HG03432 (cell line): ENCODE results near the gene NPC2.
"Not testable (repeated sequence)": the region's sequence is repeated elsewhere in the genome, so short reads cannot be mapped to it uniquely, and the experiment has no call there.

Source experiments
- ATAC-seq: cut with Tn5 transposase; IDR thresholded peaks from one replicate; pipeline ENCODE4 v1.9.1; 2021; ENCODE audit warnings: mild to moderate bottlenecking, moderate library complexity; ENCODE audit not compliant: unreplicated experiment

Gene NPC2

DNA sequence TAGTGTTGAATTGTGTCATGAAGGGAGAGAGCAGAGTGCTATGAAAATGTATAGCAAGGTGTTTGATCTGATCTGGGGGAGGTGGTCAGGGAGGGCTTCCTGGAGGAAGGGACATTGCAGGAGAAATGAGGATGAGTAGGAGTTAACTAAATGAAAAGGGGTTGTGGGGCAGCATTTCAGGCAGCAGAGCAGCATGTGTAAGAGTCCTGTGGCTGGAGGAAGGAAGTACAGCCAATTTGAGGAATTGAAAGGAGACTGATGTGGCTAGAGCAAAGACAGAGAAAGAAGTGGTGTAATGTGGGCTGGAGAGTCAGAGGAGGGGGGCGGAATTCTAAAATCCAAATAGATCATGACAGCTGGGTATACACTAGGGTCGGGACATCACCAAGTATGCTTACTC, 20.5 kb downstream of the NPC2 start:
- ATAC-seq, result no peak

DNA sequence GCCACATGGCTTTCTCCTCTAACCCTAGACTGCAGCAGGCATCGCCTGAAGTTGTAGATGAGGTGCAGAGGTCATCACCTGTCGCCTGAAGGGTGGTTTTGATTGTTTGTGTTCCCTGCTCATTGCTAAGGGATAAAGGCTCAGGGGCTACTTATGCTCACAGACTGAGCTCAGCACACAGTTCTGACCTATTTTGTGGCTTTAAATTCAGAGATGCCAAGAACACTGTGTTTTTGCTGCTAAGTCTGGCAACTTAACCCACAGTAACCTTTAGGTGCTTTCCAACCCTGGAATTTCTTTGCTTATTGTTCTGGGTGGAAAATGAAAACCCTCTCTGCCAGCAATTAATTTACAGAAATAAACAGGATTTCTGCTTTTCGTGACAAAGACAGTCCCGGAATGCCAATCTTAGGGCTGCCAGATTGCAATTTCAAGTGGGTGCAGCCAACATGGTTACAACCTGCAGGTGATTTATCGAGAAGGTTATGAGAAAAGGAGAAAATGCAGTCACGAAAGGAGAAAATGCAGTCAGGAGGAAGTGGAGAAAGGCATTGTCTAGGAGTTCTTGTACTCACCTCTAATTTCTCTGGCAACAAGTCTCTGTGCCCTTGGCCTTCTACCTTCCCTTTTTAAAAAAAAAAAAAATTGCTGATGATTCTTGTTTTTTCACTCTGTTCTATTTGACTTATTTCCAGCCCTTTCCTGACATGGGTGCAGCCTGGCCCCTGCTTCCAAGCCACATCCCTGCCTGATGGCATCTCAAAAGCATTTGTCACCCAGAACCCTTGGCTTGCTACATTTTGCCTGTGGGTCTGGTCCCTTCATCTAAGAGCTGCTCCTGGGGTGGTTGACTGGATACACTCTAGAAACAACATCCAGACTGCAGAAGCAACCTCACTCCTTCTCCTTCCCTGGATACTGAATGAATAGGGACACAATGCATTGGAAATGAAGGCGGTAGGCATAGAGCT, 23.3 kb downstream of the NPC2 start:
- no peak for ATAC-seq

DNA sequence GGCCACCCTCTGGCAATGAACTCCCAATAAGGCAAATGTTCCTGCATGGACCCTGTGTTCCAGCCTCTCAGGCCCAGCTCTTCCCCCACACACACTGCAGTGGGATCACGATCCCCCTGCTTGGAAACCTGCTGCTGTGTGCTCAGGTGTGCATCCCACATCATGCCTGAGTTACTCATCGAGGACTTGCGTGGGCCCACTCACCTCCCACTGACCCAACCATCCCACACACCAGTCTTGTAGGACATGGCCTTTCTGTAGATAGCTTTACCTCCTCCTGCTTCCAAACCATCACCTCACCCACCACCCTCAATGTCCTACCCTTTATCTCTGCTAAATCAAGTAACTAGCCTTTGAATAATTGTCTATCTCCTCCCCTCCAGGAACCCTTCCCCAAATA, 24.6 kb downstream of the NPC2 start:
- no peak for ATAC-seq

DNA sequence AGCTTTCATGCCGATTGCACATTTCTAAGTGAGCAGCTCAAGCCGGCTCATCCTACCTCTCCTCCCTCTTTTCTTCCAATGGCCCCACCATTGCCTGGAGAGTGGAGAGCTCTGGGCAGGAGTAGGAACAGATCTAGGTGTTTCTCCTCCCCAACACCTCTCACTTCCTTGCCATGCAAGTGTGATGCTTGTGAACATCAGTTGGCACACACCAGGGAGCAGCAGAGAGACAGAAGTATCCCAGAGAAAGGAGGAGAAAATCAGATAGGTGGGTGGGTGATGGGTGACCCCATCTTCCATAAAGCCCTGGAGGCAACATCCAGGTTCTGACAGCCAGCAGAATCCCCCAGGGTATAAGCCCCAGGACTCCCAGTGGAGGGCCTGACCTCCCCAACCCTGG, 27.8 kb downstream of the NPC2 start:
- ATAC-seq, result no peak

DNA sequence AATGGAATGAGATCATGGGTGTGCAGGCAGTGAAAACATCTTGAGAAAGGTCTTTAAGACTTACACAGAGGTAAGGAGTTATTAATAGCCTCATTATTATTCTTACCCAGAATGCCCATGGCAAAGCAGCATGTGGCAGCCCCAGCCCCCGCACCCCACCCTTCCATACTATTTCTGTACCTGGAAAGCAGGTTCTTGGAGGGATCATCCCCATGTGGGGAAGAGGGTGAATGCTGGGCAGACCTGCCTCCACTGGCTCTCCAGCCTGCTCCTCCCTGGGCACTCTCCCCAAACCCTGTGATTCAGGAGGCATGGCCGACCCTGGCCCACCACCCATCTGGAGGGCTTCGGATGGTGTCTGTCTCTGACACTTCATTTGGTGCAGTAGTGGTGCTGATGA, 28.3 kb downstream of the NPC2 start:
- no peak for ATAC-seq

DNA sequence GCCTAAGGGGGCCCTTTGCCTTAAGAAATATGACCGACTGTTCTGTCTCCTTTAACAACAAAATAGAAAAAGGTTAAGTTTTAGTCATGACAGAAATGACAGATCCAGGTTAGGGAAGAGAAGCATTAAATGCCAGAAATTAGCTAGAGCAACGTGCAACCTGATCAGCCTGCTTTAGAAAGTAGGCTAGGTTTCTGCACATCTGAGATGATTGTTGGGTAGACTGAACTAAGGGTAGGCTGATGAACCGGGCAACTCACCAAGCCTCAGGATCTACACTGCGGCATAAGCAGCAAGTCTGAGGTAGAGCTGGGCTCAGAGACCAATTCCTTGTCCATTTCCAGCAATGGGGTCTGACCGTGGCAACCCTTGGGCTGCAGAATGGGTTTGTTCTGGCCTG, 29.4 kb downstream of the NPC2 start:
- no peak for ATAC-seq

DNA sequence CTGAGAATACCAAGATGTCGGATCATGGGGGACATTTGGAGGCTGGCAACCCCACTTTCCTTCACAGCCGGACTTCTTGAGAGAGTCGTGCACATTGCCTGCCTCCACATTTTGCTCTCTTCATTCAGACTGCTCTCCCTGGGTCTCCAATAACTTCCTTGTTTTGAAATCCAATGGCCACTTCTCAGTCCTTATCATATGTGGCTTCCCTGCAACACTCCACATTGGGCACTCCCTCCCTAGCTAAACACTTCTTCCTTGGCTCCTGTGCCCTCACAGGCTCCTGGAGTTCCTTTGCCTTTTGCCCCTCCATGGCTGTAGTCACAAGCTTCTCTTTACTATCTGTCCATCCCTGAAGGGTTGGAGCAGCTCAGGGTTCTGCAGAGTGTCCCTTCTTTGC, 30.1 kb downstream of the NPC2 start:
- no peak for ATAC-seq

DNA sequence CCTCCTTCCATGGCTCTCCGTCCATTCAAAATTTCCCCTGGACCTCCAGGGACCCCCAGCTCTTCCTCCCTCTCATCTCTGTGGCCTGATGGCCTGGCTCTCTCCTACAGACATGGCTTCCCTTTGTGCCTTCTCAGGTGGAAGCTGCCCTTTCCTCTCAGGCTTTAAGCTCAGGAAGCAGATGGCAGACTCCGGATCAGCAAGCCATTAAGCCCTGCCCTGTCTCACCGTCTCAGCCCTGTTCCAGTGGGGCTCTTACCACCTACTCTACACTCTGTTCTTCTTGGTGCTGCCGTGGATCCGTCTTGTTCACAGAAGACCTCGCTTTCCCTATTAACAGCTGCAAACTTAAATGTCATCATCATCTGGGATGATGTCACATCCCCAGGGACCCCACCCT, 33.1 kb downstream of the NPC2 start:
- ATAC-seq, result no peak

DNA sequence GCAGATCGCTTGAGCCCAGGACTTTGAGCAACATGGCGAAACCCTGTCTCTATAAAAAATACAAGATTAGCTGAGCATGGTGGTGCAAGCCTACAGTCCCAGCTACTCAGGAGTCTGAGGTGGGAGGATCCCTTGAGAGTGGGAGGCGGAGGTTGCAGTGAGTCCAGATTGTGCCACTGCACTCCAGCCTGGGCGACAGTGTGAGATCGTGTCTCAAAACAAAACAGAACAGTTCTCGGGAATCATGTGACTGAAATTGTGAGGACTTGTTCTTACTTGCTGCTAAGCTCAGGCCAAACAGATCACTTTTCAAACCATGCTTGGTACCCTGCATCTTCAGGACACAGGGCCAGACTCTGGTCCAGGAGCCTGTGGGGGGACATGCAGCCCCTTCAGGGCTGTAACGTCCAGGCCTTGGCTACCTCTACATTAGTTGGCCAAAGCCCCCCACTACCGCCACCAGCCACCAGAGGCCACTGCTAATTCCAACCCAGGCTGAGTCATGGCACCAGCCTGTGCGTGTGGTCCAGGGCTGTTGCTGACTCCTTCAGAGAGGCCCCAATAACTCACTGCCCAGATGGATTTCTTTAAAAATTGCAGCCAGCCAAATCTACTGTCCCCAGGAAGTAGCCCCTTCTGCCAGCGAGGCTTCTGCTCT, 33.7 kb downstream of the NPC2 start:
- ATAC-seq, result no peak

DNA sequence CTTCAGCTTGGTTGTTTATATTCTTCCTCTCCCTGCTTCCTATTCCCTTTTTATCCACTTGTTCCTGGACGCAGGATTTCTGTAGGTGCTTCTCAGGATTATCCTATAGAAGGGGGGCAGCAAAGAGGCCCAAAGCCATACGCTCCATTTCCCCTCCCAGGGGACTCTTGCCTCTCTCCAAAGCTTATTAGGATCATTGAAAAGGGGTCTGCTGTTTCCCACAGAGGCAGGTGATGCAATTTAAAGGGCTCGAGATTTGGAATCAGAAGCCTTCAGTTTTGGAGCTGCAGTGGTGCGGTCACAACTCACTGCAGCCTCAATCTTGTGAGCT, 35.6 kb downstream of the NPC2 start:
- no peak for ATAC-seq

DNA sequence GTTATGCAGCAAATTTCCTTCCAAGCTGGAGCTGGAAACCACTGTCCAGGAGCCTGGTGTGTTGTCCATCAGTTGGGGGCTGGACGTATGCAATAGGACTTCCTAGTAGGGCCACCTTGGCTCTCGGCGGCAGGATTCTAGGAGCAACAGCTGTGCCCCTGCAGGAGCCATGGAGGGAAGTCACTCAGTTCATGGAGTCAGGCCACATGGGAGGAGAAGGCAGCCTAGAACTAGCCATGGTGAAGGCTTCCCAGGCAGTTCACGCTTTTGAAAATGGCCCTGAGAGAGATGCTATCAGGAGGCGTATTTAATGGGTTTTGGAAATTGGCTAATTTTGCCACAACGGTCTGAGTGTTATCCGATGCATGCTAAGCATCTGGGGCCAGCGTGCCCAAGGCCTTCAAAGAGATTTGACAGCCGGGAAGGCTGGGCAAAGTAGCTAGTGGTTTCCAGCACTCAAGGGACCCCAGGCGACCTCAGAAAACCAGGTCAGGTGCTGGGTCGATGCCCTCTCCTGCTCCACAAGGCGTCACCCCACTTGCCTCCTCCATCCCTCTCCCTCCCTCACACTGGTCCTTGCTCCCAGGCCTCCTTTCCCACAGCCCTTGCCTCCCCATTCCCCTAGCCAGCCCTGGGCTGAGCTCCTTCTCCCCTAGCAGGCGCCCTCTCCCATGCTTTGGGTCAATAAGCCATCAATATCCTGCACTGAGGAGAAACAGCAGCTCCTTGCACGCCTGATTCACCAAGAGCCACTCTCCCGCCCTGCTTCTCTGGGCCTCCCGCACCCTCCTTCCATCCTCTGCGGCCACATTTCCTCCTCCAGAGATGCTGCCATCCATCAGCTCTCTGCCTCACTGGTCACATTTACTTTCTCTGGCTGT, 36.2 kb downstream of the NPC2 start:
- ATAC-seq, result no peak

DNA sequence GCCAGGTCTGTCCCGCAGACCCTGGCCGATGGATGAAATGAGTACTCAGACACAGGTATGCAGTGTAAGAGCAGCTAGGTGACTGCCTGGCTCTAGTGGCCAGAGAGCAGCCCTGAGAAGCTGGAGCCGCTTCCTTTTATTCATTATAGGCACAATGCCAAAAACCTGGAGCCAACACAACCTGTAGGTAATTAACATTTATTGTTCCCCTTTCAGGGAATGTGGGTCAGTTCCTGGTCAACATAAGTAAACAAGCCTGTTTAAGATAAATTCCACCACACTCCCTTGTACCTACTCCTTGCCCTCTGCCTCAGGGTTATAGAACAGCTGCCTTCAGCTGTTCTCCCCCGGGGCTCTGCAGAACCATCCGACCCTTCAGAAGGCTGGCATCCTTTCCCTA, 38.7 kb downstream of the NPC2 start:
- ATAC-seq, result not testable (repeated sequence)

DNA sequence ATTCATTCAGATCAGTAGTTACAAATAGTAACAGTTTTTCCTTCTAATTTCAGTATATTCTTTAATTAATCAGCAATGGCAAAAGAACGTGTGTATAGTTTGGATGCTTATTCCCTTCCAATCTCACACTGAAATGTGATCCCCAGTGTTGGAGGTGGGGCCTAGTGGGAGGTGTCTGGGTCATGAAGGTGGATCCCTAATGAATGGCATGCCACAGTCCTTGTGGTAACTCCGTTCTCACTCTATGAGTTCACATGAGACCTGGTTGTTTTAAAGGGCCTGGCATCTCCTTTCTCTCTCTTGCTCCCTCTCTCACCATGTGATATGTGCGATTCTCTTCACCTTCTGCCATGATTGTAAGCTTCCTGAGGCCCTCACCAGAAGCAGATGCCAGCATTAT, 48.2 kb downstream of the NPC2 start:
- ATAC-seq, result no peak

DNA sequence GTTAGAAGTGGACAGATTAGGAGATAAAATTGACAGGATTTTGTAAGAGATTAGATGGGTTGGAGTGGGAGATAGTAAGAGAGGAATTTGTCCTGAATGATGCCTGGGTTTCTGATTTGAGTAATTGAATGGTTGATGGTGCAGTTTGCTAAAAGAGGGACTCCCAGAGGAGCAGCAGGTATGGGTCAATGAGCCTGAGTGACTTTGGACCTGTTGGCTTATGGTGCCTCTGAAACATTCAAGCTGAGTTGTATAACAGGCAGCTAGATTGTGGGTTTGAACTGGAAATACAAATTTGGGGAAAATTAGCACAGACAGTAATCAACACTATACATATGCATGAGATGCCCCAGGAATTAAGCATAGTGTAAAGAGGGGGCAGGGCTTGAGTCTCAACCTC, 50.3 kb downstream of the NPC2 start:
- ATAC-seq, result no peak

DNA sequence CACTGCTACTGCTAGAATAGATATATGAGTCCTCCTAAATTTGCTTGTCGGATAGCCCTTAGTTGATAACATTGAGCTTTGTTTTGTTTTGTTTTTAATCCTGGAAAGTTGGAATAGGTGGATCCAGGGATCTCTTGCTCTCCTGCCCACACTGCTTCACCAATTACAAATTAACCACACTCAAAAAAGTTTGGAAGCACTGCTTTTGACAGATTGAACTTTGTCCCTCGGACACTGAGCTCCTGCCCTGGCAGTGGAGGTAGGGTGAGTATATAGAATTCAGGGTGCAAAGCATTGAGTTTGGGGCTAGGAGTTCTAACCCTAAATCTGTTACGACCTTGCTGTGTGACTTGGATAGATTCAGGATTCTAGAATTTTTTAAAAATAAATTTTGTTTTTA, 52.0 kb downstream of the NPC2 start:
- ATAC-seq, result no peak

DNA sequence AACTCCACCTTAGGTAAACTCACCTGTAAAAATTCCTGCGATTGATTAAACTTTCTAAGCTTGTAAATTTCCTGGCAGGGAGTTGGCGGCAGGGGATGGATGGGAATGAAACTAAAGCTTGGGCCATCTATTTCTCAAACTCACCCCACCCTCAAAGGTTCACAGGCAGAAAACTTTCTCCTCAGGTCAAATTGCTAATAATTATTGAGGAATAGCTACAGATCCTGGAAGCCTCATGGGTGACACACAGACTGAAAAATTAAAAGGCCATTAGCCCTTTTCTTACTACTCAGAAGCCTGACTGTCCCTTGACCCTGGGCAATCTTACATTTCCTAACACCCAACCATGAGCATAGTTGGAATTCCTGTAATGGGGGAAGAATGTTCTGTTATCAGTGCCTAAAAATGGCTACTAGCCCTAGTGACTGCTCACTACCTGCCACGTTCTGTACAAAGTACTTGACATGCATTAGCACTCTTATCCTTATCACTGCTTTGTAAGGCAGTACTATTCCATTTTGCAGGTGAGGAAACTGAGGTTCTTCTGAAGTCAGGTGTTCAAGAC, 54.7 kb downstream of the NPC2 start:
- ATAC-seq, result no peak

DNA sequence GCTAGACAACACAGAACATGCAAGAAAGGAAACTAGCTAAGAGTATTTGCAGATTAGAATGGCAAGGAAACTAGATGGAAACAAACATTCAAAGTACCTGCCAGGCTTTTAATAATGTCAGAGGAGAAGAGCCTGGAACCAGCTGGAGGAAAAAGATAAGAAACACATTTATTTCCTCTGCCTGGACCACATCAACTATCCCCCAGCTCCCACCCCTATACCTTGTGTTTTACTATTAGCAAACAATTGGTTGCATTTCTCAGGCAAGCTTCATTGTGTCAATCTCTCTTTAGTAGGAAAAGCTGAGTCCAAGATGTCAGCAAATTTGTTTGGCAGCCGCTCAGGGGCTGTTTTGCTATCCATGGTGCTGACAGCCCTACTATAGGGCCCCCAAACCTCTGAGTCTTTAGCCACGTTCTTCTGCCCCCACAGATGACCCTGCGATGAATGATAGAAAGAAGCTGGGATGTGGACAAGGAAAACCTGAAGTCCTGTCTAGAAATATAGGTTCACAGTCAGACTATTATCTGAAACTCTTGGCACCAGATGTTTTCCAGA, 55.5 kb downstream of the NPC2 start:
- no peak for ATAC-seq

DNA sequence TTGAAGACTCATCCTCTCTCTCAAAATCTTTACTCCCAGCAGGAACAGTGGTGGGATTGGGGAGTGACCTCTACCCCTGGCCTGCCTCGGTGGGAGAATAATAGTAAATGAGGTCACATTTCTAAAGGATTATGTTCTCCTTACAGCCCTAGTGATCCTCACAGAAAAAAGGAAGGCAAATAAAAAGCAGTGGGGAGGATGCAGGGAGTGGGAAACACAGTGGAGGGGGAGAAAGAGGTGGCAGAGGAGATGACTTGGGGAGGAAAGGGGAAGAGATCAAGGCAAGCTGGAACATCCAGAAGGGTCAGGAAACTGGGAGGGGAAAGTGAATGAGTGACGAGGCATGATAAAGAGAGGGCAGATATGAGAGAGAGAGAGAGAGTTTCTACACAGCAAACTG, 58.8 kb downstream of the NPC2 start:
- ATAC-seq, result no peak

DNA sequence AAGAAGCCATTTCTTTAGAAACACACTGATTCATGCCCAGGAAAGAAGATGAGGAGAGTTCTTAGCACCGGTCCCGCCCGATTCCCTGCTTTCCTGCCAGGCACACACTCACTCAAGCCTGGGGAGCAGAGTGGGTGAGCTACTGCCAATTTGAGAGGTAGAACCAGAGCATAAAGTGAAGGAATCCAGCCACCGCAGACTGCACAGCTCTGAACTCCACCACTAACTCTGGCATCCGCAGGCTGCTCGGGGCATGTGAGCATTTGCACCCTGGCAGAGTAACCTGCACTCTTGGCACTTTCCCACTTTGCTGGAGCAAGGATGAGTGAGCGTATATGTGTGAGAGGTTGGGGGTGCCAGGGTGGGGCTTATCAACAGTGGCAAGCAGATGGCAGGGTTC, 63.1 kb downstream of the NPC2 start:
- no peak for ATAC-seq
